Ishikawa (cell line): ENCODE measurements around the gene CACNA1E.

Experiments
- EGR1 ChIP-seq: IDR thresholded peaks from 2 replicates; pipeline ENCODE4 v1.6.1; 2012
- EP300 ChIP-seq: IDR thresholded peaks from 2 replicates; pipeline ENCODE4 v1.6.1; 2012; ENCODE audit warnings: borderline replicate concordance
- MAX ChIP-seq: IDR thresholded peaks from 2 replicates; pipeline ENCODE4 v1.6.1; 2012
- RAD21 ChIP-seq: IDR thresholded peaks from 2 replicates; pipeline ENCODE4 v1.6.1; 2012; ENCODE audit warnings: low read depth
- REST ChIP-seq: IDR thresholded peaks from 2 replicates; pipeline ENCODE4 v1.6.1; 2012; ENCODE audit warnings: low read depth, mild to moderate bottlenecking
- TAF1 ChIP-seq: IDR thresholded peaks from 2 replicates; pipeline ENCODE4 v1.6.1; 2012; ENCODE audit warnings: low read depth, mild to moderate bottlenecking
- TEAD4 ChIP-seq: IDR thresholded peaks from 2 replicates; pipeline ENCODE4 v1.6.1; 2012
- TF ChIP-seq, protein P1 (sequence below): IDR thresholded peaks from 2 replicates; pipeline ENCODE4 v1.6.1; 2012

- TF ChIP-seq RAD21, result no peak
- TF ChIP-seq EGR1, result no peak
- TF ChIP-seq REST, result no peak
- no peak for TF ChIP-seq EP300
- TF ChIP-seq MAX, result no peak
- TF ChIP-seq, protein P1, sequence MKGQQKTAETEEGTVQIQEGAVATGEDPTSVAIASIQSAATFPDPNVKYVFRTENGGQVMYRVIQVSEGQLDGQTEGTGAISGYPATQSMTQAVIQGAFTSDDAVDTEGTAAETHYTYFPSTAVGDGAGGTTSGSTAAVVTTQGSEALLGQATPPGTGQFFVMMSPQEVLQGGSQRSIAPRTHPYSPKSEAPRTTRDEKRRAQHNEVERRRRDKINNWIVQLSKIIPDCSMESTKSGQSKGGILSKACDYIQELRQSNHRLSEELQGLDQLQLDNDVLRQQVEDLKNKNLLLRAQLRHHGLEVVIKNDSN, result no peak
- no peak for TF ChIP-seq TEAD4
- no peak for TF ChIP-seq TAF1
These were observed 120.6 kb downstream of the CACNA1E start for GRCh38 chr1:181603735-181604410.
